NB4 (cell line): Measurements from ENCODE around the gene SPATA31E1.

Source experiments
- CTCF ChIP-seq: IDR thresholded peaks from one replicate; pipeline ENCODE4 v1.5.1; 2012; ENCODE audit warnings: low read depth, low read length
- MYC ChIP-seq: IDR thresholded peaks from 2 replicates; pipeline ENCODE4 v1.6.1; 2011; ENCODE audit warnings: low read depth, low read length
- POLR2A ChIP-seq: IDR thresholded peaks from 2 replicates; pipeline ENCODE4 v1.6.1; 2011; ENCODE audit warnings: mild to moderate bottlenecking; ENCODE audit not compliant: insufficient read length; ENCODE audit errors: extremely low read depth

DNA sequence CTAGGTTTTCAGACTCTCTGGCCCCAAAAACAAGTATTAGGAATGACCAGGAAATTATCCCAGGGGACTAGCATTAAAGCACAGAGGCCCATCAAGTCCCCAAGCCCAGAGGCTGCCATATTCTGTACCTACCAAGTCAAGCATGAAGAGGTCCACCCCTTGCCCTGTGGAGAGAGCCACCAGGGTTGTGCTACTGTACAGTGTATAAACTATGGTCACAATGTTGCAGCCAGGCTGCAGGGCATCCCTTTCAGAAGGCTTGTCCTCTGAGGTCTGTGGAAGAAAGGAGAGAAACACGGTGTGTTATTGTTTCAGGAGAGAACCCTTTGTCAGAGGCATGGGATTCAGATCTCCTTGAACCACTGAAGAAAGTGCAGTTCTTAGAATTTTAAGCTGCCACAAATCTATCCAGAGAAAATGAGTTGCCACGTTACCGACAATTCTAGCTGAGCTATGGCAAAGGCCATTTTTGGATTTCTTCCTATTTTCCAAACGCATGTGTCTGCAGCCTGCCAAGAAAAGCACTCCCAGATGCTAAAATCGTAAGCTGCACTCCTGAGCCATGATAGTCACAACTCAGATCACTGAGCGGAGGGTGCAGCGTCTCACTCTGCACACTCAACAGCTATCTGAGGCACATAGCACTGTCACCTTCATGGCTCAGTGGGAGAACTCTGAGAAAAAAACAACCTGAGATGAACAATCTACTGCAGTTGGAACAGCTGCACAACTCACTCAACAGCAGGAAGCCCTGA, 45.5 kb upstream of the SPATA31E1 start:
- no peak for TF ChIP-seq CTCF
- no peak for TF ChIP-seq POLR2A
- no peak for TF ChIP-seq MYC
